ENCODE data around the gene OTUD5.

- no peak for TF ChIP-seq CTCF (conservative IDR thresholded peaks at IDR 0.05)
- TF ChIP-seq EZH2 (IDR thresholded peaks at IDR 0.05; ENCODE audit: low read depth) = no peak
These were observed 41.0 kb upstream of the OTUD5 start for GRCh38 chrX:48998391-48998790.
